Colonic mucosa (tissue), 4 donors: Measurements from ENCODE around the gene NUP85. TPM values are rescaled to one million over a fixed set of nuclear protein-coding genes. Genes with fewer than 3 reads are reported as not detected.
A peak's percentile ranks its signal among the peaks of the same experiment; 100 is the strongest.

Experiments
- DNase-seq: peaks from one replicate; pipeline ENCODE4 v3.0.0-alpha.2; 2020
- H3K27ac ChIP-seq: fragments of 200-600 bp; one replicate; pipeline ENCODE4 v1.8.0; 2021
- H3K27me3 ChIP-seq: fragments of 200-600 bp; one replicate; pipeline ENCODE4 v1.8.0; 2021
- H3K36me3 ChIP-seq: fragments of 200-600 bp; one replicate; pipeline ENCODE4 v1.8.0; 2021
- H3K4me1 ChIP-seq: fragments of 200-600 bp; one replicate; pipeline ENCODE4 v1.8.0; 2021; ENCODE audit warnings: mild to moderate bottlenecking
- H3K4me3 ChIP-seq: fragments of 200-600 bp; one replicate; pipeline ENCODE4 v1.8.0; 2021
- H3K9ac ChIP-seq, 2 donors: one replicate each; pipeline ENCODE4 v1.7.0; 2013; ENCODE audit warnings: control low read depth in 2 of 2, low read depth in 2 of 2, low read length in 2 of 2
- H3K9me3 ChIP-seq: fragments of 200-600 bp; one replicate; pipeline ENCODE4 v1.8.0; 2021
- CTCF ChIP-seq: fragments of 200-600 bp; IDR thresholded peaks from one replicate; pipeline ENCODE4 v1.8.0; 2022; ENCODE audit warnings: antibody characterized with exemption, mild to moderate bottlenecking
- intact Hi-C: fragments of 100-400 bp; cut with DNase I; formaldehyde crosslinking; loops from one replicate; pipeline ENCODE4 v1.14.1; 2022
- total RNA-seq, 2 donors: library from RNA; stranded (reverse); fragmentation: NEBNext Ultra II Directional in 1 of 2; extraction: Animal tissue kit (Norgen Biotek cat#: 25700) in 1 of 2; gene quantifications; one replicate each; pipeline ENCODE4 v1.2.1, GENCODE V29; 2021
- donor health status: healthy.
- donor health status: DM: no; HTN: no; CAD: no.
- donor health status: DM: no; HTN: no; CAD: no.

NUP85 gene
- total RNA-seq, 2 donors from 2014 or later: 42.2 to 86.8 TPM

- DNase-seq: peak; percentile 40
- Histone ChIP-seq H3K36me3 (peaks cover 5% of the 10 kb centered on the region), H3K4me3 (peak overlapping the region; percentile 93), H3K9ac (peak overlapping the region; percentile 97 to 100), H3K27me3 (no peaks in the 10 kb centered on the region), H3K9me3 (no peaks in the 10 kb centered on the region), H3K4me1 (peaks cover 20% of the 10 kb centered on the region), H3K27ac (peak overlapping the region; percentile 81)
- intact Hi-C loops: no loop called here
- no peak for TF ChIP-seq CTCF
Measured at GRCh38 chr17:75262112-75262606, 56.7 kb downstream of the NUP85 start.

GRCh38 chr17:75263055-75263454, 57.6 kb downstream of the NUP85 start:
- no peak for DNase-seq
- Histone ChIP-seq H3K9me3 (no peaks in the 10 kb centered on the region), H3K27me3 (no peaks in the 10 kb centered on the region), H3K36me3 (peaks cover 5% of the 10 kb centered on the region), H3K4me1 (peaks cover 20% of the 10 kb centered on the region), H3K27ac (no peak overlapping the region), H3K4me3 (no peak overlapping the region), H3K9ac (peak overlapping the region in 1 of 2 donors; percentile 100)
- TF ChIP-seq CTCF: no peak
- intact Hi-C loops: no loop called here

- Histone ChIP-seq H3K9me3 (no peaks in the 10 kb centered on the region), H3K4me1 (peaks cover 8% of the 10 kb centered on the region), H3K9ac (no peak overlapping the region), H3K27me3 (no peaks in the 10 kb centered on the region), H3K4me3 (no peak overlapping the region), H3K27ac (no peak overlapping the region), H3K36me3 (peaks cover 5% of the 10 kb centered on the region)
- intact Hi-C loops: no loop called here
- TF ChIP-seq CTCF: no peak
- DNase-seq: no peak
Measured at GRCh38 chr17:75265614-75266315, 60.3 kb downstream of the NUP85 start.

GRCh38 chr17:75266316-75267152, 61.1 kb downstream of the NUP85 start:
- intact Hi-C loops: no loop called here
- H3K9me3 ChIP-seq: no peaks in the 10 kb centered on the region
- H3K36me3 ChIP-seq: peaks cover 5% of the 10 kb centered on the region
- no peak for TF ChIP-seq CTCF
- H3K27me3 ChIP-seq: no peaks in the 10 kb centered on the region
- no peak overlapping the region for H3K27ac ChIP-seq
- DNase-seq: no peak
- H3K4me1 ChIP-seq: peaks cover 8% of the 10 kb centered on the region
- no peak overlapping the region for H3K9ac ChIP-seq
- H3K4me3 ChIP-seq: no peak overlapping the region

GRCh38 chr17:75267153-75267410, 61.6 kb downstream of the NUP85 start:
- Histone ChIP-seq H3K4me3 (no peak overlapping the region), H3K9me3 (no peaks in the 10 kb centered on the region), H3K27ac (no peak overlapping the region), H3K9ac (no peak overlapping the region), H3K4me1 (peaks cover 10% of the 10 kb centered on the region), H3K36me3 (peaks cover 5% of the 10 kb centered on the region), H3K27me3 (no peaks in the 10 kb centered on the region)
- intact Hi-C loops: no loop called here
- DNase-seq: no peak
- TF ChIP-seq CTCF: no peak
